GM12892 (cell line): Measurements from ENCODE around the gene HYOU1.

Source experiments
- POLR2A ChIP-seq: IDR thresholded peaks from 2 replicates; pipeline ENCODE4 v1.6.1; 2011; ENCODE audit warnings: low read depth, low read length, control low read depth
- POLR2AphosphoS5 ChIP-seq: IDR thresholded peaks from 2 replicates; pipeline ENCODE4 v1.6.1; 2011; ENCODE audit warnings: low read depth, low read length, control low read depth
- TAF1 ChIP-seq: IDR thresholded peaks from 2 replicates; pipeline ENCODE4 v1.6.1; 2011; ENCODE audit warnings: low read depth, mild to moderate bottlenecking, control low read depth, low read length, borderline replicate concordance

DNA sequence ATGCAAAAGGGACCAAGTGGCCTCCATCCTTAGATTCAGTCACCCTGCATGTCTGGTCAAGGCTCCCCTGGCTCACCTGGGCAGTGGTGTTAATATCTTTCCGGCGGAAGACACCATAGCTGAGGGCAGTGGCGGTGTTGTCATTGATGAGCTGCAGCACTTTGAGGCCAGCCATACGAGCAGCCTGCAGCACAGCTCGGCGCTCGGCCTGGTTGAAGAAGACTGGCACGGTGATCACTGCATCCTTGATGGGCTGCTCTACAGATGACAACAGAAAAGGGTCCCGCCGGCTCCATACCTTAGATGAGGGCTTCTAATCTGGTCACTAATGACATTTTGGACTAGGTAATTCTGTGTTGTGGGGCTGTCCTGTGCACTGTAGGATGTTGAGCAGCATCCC, 2.6 kb downstream of the HYOU1 start:
- TF ChIP-seq POLR2A: no peak
- no peak for TF ChIP-seq POLR2AphosphoS5
- no peak for TF ChIP-seq TAF1
